HepG2 (cell line): Measurements from ENCODE around the gene TTLL1. TPM values are rescaled to one million over a fixed set of nuclear protein-coding genes. Genes with fewer than 3 reads are reported as not detected.

ENCODE experiments used
- MED1 ChIP-seq: sonication (generic); formaldehyde crosslinking; IDR thresholded peaks from 2 replicates; pipeline ENCODE4 v1.4.0; 2020; ENCODE audit warnings: missing genetic modification reagents
- MED13 ChIP-seq: sonication (generic); formaldehyde crosslinking; IDR thresholded peaks from 2 replicates; pipeline ENCODE4 v1.5.0; 2020; ENCODE audit warnings: missing genetic modification reagents
- POLR2G ChIP-seq: fragments of 200-400 bp; formaldehyde crosslinking; IDR thresholded peaks from 2 replicates; pipeline ENCODE4 v1.6.1; 2018; ENCODE audit warnings: mild to moderate bottlenecking, low read depth, low read length, moderate library complexity
- PRMT3 ChIP-seq: sonication (generic); formaldehyde crosslinking; IDR thresholded peaks from 2 replicates; pipeline ENCODE4 v1.8.1; 2022; ENCODE audit warnings: low read depth, mild to moderate bottlenecking, moderate library complexity, missing genetic modification reagents, borderline replicate concordance
- RBFOX2 ChIP-seq: fragments of 200-400 bp; formaldehyde crosslinking; IDR thresholded peaks from 2 replicates; pipeline ENCODE4 v1.6.1; 2017; ENCODE audit warnings: low read depth, mild to moderate bottlenecking, low read length
- TARDBP ChIP-seq: sonication (generic); formaldehyde crosslinking; IDR thresholded peaks from 2 replicates; pipeline ENCODE4 v1.8.0; 2022; ENCODE audit warnings: mild to moderate bottlenecking, missing genetic modification reagents
- ZNF430 ChIP-seq: sonication (generic); formaldehyde crosslinking; IDR thresholded peaks from 2 replicates; pipeline ENCODE4 v1.9.0; 2021; ENCODE audit warnings: mild to moderate bottlenecking, missing genetic modification reagents
- ZNF564 ChIP-seq: sonication (generic); formaldehyde crosslinking; IDR thresholded peaks from 2 replicates; pipeline ENCODE4 v1.8.1; 2023; ENCODE audit warnings: mild to moderate bottlenecking, missing genetic modification reagents
- ZNF766 ChIP-seq: sonication (generic); formaldehyde crosslinking; IDR thresholded peaks from 2 replicates; pipeline ENCODE4 v1.5.0; 2020; ENCODE audit warnings: missing genetic modification reagents, borderline replicate concordance
- ZSCAN12 ChIP-seq: sonication (generic); formaldehyde crosslinking; IDR thresholded peaks from 2 replicates; pipeline ENCODE4 v1.9.0; 2021; ENCODE audit warnings: mild to moderate bottlenecking, missing genetic modification reagents
- ZSCAN25 ChIP-seq: sonication (generic); formaldehyde crosslinking; IDR thresholded peaks from 2 replicates; pipeline ENCODE4 v1.8.0; 2022; ENCODE audit warnings: mild to moderate bottlenecking, missing genetic modification reagents
- polyA plus RNA-seq, 8 experiments: library from polyadenylated mRNA; depleted of rRNA in 3 of 8; stranded (reverse) in 7 of 8; unstranded in 1 of 8; fragments of >200 nt; fragmentation: Illumina TruSeq in 4 of 8; extraction: Trizol in 4 of 8; gene quantifications; 2 replicates each; pipeline versions ENCODE4 v1.2.1 to v1.2.3, GENCODE V29; 2011 to 2016; ENCODE audit warnings: low read depth in 4 of 8, missing spikeins in 1 of 8, mixed read lengths in 1 of 8; ENCODE audit not compliant: insufficient read depth in 1 of 8
- total RNA-seq, 5 experiments: library from RNA; depleted of rRNA; stranded (reverse); fragments of >200 nt; fragmentation: Illumina TruSeq; extraction: Trizol; gene quantifications; 2 replicates each; pipeline ENCODE4 v1.2.3, GENCODE V29; 2016; ENCODE audit warnings: low read depth in 1 of 5
- TF ChIP-seq, protein P1 (sequence below): sonication (generic); formaldehyde crosslinking; IDR thresholded peaks from 2 replicates; pipeline ENCODE4 v1.8.1; 2023; ENCODE audit warnings: mild to moderate bottlenecking, missing genetic modification reagents
- TF ChIP-seq, protein P2 (sequence below): sonication (generic); formaldehyde crosslinking; IDR thresholded peaks from 2 replicates; pipeline ENCODE4 v1.5.1; 2020; ENCODE audit warnings: mild to moderate bottlenecking, missing genetic modification reagents, moderate library complexity
- TF ChIP-seq, protein P3 (sequence below): IDR thresholded peaks from 2 replicates; pipeline ENCODE4 v1.6.1; 2016; ENCODE audit warnings: missing compliant biosample characterization, missing genetic modification reagents, borderline replicate concordance
- TF ChIP-seq, protein P4 (sequence below): sonication (generic); formaldehyde crosslinking; IDR thresholded peaks from 2 replicates; pipeline ENCODE4 v1.4.0; 2020; ENCODE audit warnings: missing genetic modification reagents
- TF ChIP-seq, protein P5 (sequence below): IDR thresholded peaks from 2 replicates; pipeline ENCODE4 v1.6.1; 2012; ENCODE audit warnings: low read length, improper control_type of control experiment
- TF ChIP-seq, protein P6 (sequence below): sonication (generic); formaldehyde crosslinking; IDR thresholded peaks from 2 replicates; pipeline ENCODE4 v1.8.0; 2022; ENCODE audit warnings: mild to moderate bottlenecking, missing genetic modification reagents, moderate library complexity
- TF ChIP-seq, protein P7 (sequence below): sonication (generic); formaldehyde crosslinking; IDR thresholded peaks from 2 replicates; pipeline ENCODE4 v1.8.0; 2022; ENCODE audit warnings: missing genetic modification reagents, mild to moderate bottlenecking, inconsistent platforms, borderline replicate concordance

TTLL1 gene
- total and polyA plus RNA-seq, 2 of the 13 experiments (the other 11 are each of a cell fraction or from before 2014, with no cell fraction given), result 1.6 to 5.3 TPM

DNA sequence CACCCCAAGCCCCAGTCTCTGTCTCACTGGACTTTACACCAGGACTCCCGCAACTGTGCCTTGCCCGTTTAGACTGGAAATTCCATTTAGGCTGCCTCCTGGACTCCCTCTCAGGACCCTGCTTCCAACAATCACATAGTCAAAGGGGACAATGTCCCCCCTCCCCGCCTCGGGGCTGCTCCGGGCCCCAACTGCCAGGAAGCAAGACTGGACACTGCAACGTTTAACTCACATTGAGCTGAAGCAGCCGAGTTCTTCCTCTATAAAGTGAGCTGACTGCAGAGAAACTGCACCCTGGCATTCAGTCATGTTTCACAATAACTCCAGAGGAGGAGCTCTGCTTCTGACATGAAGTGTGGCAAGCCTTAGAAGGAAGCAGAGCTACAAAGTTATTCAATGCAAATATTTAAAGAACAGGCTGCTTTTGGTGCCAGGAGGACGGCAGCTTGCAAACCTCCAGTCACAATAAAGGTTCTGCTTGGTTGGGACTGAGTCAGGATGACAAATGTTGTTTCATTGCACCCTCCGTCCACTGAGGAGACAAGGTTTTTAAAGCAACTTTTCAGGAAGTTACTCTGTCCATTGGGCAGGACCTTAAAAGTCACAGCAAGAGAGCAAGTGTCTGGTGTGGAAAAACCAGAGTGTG lies 94.2 kb downstream of the TTLL1 start (continued):
- TF ChIP-seq, protein P1, sequence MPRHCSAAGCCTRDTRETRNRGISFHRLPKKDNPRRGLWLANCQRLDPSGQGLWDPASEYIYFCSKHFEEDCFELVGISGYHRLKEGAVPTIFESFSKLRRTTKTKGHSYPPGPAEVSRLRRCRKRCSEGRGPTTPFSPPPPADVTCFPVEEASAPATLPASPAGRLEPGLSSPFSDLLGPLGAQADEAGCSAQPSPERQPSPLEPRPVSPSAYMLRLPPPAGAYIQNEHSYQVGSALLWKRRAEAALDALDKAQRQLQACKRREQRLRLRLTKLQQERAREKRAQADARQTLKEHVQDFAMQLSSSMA, result no peak
- TF ChIP-seq TARDBP (CRISPR knock-in tag) (no peak), MED1 (CRISPR knock-in tag) (peak; percentile 73), ZSCAN25 (peak; percentile 49; the same call in 1 of the 2 replicates), RBFOX2 (no peak; the same call in 1 of the 2 replicates), PRMT3 (CRISPR knock-in tag) (no peak), POLR2G (peak; percentile 86), ZNF430 (0 out of 2 replicates have a peak, but pooled peaks have one; percentile 28), MED13 (peak; percentile 60; the same call in 1 of the 2 replicates), ZNF766 (peak; percentile 66; the same call in 1 of the 2 replicates), ZNF564 (CRISPR knock-in tag) (no peak), ZSCAN12 (CRISPR knock-in tag) (no peak)
- TF ChIP-seq, protein P2, sequence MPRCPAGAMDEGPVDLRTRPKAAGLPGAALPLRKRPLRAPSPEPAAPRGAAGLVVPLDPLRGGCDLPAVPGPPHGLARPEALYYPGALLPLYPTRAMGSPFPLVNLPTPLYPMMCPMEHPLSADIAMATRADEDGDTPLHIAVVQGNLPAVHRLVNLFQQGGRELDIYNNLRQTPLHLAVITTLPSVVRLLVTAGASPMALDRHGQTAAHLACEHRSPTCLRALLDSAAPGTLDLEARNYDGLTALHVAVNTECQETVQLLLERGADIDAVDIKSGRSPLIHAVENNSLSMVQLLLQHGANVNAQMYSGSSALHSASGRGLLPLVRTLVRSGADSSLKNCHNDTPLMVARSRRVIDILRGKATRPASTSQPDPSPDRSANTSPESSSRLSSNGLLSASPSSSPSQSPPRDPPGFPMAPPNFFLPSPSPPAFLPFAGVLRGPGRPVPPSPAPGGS (CRISPR knock-in tag), result no peak
- TF ChIP-seq, protein P3, sequence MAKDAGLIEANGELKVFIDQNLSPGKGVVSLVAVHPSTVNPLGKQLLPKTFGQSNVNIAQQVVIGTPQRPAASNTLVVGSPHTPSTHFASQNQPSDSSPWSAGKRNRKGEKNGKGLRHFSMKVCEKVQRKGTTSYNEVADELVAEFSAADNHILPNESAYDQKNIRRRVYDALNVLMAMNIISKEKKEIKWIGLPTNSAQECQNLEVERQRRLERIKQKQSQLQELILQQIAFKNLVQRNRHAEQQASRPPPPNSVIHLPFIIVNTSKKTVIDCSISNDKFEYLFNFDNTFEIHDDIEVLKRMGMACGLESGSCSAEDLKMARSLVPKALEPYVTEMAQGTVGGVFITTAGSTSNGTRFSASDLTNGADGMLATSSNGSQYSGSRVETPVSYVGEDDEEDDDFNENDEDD, result no peak
- TF ChIP-seq, protein P4, sequence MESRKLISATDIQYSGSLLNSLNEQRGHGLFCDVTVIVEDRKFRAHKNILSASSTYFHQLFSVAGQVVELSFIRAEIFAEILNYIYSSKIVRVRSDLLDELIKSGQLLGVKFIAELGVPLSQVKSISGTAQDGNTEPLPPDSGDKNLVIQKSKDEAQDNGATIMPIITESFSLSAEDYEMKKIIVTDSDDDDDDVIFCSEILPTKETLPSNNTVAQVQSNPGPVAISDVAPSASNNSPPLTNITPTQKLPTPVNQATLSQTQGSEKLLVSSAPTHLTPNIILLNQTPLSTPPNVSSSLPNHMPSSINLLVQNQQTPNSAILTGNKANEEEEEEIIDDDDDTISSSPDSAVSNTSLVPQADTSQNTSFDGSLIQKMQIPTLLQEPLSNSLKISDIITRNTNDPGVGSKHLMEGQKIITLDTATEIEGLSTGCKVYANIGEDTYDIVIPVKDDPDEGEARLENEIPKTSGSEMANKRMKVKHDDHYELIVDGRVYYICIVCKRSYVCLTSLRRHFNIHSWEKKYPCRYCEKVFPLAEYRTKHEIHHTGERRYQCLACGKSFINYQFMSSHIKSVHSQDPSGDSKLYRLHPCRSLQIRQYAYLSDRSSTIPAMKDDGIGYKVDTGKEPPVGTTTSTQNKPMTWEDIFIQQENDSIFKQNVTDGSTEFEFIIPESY (CRISPR knock-in tag), result peak; percentile 33; the same call in 1 of the 2 replicates
- TF ChIP-seq, protein P5, sequence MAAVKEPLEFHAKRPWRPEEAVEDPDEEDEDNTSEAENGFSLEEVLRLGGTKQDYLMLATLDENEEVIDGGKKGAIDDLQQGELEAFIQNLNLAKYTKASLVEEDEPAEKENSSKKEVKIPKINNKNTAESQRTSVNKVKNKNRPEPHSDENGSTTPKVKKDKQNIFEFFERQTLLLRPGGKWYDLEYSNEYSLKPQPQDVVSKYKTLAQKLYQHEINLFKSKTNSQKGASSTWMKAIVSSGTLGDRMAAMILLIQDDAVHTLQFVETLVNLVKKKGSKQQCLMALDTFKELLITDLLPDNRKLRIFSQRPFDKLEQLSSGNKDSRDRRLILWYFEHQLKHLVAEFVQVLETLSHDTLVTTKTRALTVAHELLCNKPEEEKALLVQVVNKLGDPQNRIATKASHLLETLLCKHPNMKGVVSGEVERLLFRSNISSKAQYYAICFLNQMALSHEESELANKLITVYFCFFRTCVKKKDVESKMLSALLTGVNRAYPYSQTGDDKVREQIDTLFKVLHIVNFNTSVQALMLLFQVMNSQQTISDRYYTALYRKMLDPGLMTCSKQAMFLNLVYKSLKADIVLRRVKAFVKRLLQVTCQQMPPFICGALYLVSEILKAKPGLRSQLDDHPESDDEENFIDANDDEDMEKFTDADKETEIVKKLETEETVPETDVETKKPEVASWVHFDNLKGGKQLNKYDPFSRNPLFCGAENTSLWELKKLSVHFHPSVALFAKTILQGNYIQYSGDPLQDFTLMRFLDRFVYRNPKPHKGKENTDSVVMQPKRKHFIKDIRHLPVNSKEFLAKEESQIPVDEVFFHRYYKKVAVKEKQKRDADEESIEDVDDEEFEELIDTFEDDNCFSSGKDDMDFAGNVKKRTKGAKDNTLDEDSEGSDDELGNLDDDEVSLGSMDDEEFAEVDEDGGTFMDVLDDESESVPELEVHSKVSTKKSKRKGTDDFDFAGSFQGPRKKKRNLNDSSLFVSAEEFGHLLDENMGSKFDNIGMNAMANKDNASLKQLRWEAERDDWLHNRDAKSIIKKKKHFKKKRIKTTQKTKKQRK, result no peak
- TF ChIP-seq, protein P6, sequence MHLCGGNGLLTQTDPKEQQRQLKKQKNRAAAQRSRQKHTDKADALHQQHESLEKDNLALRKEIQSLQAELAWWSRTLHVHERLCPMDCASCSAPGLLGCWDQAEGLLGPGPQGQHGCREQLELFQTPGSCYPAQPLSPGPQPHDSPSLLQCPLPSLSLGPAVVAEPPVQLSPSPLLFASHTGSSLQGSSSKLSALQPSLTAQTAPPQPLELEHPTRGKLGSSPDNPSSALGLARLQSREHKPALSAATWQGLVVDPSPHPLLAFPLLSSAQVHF, result no peak
- TF ChIP-seq, protein P7, sequence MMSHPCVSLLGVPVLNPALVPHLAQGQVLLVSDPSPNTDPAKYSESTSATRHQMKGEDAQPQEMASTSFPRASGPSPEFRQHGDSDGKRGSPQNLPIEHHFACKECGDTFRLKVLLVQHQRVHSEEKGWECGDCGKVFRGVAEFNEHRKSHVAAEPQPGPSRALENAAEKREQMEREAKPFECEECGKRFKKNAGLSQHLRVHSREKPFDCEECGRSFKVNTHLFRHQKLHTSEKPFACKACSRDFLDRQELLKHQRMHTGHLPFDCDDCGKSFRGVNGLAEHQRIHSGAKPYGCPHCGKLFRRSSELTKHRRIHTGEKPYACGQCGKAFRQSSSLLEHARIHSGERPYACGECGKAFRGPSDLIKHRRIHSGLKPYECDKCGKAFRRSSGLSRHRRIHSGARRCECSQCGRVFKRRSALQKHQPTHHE, result no peak
